Smooth muscle cell (in vitro differentiated cells): ENCODE measurements around the gene ARHGEF38. TPM values are rescaled to one million over a fixed set of nuclear protein-coding genes. Genes with fewer than 3 reads are reported as not detected.

Experiments
- DNase-seq: peaks from one replicate; lab custom pipeline; 2025; ENCODE audit not compliant: unreplicated experiment; lab: John Stamatoyannopoulos, UW
- H2AFZ ChIP-seq: fragments of 200-600 bp; sonication (generic); 2 replicates; pipeline ENCODE4 v1.6.0; 2016; ENCODE audit warnings: antibody characterized with exemption, low read depth, mild to moderate bottlenecking
- H3F3A ChIP-seq: fragments of 200-600 bp; sonication (generic); 2 replicates; pipeline ENCODE4 v1.6.0; 2017; ENCODE audit warnings: antibody characterized with exemption, low read depth
- H3K27ac ChIP-seq: fragments of 200-600 bp; sonication (generic); 2 replicates; pipeline ENCODE4 v1.5.1; 2016; ENCODE audit warnings: low read depth, mild to moderate bottlenecking
- H3K27me3 ChIP-seq: fragments of 200-600 bp; sonication (generic); 2 replicates; pipeline ENCODE4 v1.6.1; 2016; ENCODE audit warnings: low read depth, mild to moderate bottlenecking
- H3K36me3 ChIP-seq: fragments of 200-600 bp; sonication (generic); 2 replicates; pipeline ENCODE4 v1.5.1; 2016; ENCODE audit warnings: low read depth
- H3K4me1 ChIP-seq: fragments of 200-600 bp; sonication (generic); 2 replicates; pipeline ENCODE4 v1.5.1; 2016; ENCODE audit warnings: low read depth
- H3K4me2 ChIP-seq: fragments of 200-600 bp; sonication (generic); 2 replicates; pipeline ENCODE4 v1.6.0; 2016; ENCODE audit warnings: mild to moderate bottlenecking
- H3K4me3 ChIP-seq: fragments of 200-600 bp; sonication (generic); 2 replicates; pipeline ENCODE4 v1.5.1; 2016; ENCODE audit warnings: mild to moderate bottlenecking
- H3K79me2 ChIP-seq: fragments of 200-600 bp; sonication (generic); 2 replicates; pipeline ENCODE4 v1.6.0; 2016; ENCODE audit warnings: low read depth, mild to moderate bottlenecking
- H3K9ac ChIP-seq: fragments of 200-600 bp; sonication (generic); 2 replicates; pipeline ENCODE4 v1.6.0; 2016; ENCODE audit warnings: low read depth
- H3K9me3 ChIP-seq: fragments of 200-600 bp; sonication (generic); replicated peaks from 2 replicates; pipeline ENCODE4 v1.5.1; 2016; ENCODE audit warnings: low read depth
- H4K20me1 ChIP-seq: fragments of 200-600 bp; sonication (generic); 2 replicates; pipeline ENCODE4 v1.6.0; 2016; ENCODE audit warnings: low read depth
- CTCF ChIP-seq: fragments of 200-600 bp; sonication (generic); IDR thresholded peaks from 2 replicates; pipeline ENCODE4 v1.5.1; 2017; ENCODE audit warnings: borderline replicate concordance, mild to moderate bottlenecking, antibody characterized with exemption; ENCODE audit not compliant: insufficient read depth, poor library complexity, severe bottlenecking
- WGBS: methylation state at CpG from one replicate; pipeline ENCODE4 v1.1.7; 2016; ENCODE audit warnings: low lambda C conversion rate; 5-methylcytosine and 5-hydroxymethylcytosine counted together
- polyA plus RNA-seq: library from polyadenylated mRNA; unstranded; fragments of >200 nt; fragmentation: Nextera tagmentation; extraction: Ambion mirVana; gene quantifications from 2 replicates; pipeline ENCODE4 v1.2.1, GENCODE V29; 2016
- total RNA-seq: library from RNA; depleted of rRNA; stranded (reverse); fragments of >200 nt; gene quantifications from 2 replicates; pipeline ENCODE4 v1.2.3, GENCODE V29; 2014

The ARHGEF38 gene
- total and polyA plus RNA-seq, 2 experiments from 2014 or later: 0.24 TPM; not detected in 1

- no peaks in the 10 kb centered on the region for H4K20me1 ChIP-seq
- no peak for TF ChIP-seq CTCF
- H3K27me3 ChIP-seq: peaks cover 10% of the 10 kb centered on the region
- no peaks in the 10 kb centered on the region for H3K79me2 ChIP-seq
- H3K4me1 ChIP-seq: no peaks in the 10 kb centered on the region
- no peak overlapping the region for H3K4me3 ChIP-seq
- H3K9me3 ChIP-seq: no peaks in the 10 kb centered on the region
- DNase-seq: no peak
- H2AFZ ChIP-seq: no peak overlapping the region
- H3F3A ChIP-seq: no peaks in the 10 kb centered on the region
- no peak overlapping the region for H3K27ac ChIP-seq
- H3K4me2 ChIP-seq: no peak overlapping the region
- H3K36me3 ChIP-seq: no peaks in the 10 kb centered on the region
- 77% methylated on average over 3 of the region's 3 CpGs for WGBS
- H3K9ac ChIP-seq: no peak overlapping the region
Observed at GRCh38 chr4:105572296-105572695, 19.9 kb downstream of the ARHGEF38 start.

- no peak for TF ChIP-seq CTCF
- Histone ChIP-seq H3K4me2 (no peak overlapping the region), H3K27me3 (peaks cover 24% of the 10 kb centered on the region), H3K4me1 (no peaks in the 10 kb centered on the region), H2AFZ (no peak overlapping the region), H3F3A (no peaks in the 10 kb centered on the region), H3K9ac (no peak overlapping the region), H3K79me2 (no peaks in the 10 kb centered on the region), H3K36me3 (no peaks in the 10 kb centered on the region), H3K4me3 (no peak overlapping the region), H3K9me3 (no peaks in the 10 kb centered on the region), H3K27ac (no peak overlapping the region), H4K20me1 (no peaks in the 10 kb centered on the region)
- no peak for DNase-seq
- WGBS: 58% methylated on average over 4 of the region's 4 CpGs
Observed at GRCh38 chr4:105586638-105587328, 34.4 kb downstream of the ARHGEF38 start.

GRCh38 chr4:105587841-105588240, 35.4 kb downstream of the ARHGEF38 start:
- WGBS: 85% methylated on average over 2 of the region's 2 CpGs
- peaks cover 24% of the 10 kb centered on the region for H3K27me3 ChIP-seq
- no peak for TF ChIP-seq CTCF
- no peak for DNase-seq
- no peak overlapping the region for H3K27ac ChIP-seq
- H4K20me1 ChIP-seq: no peaks in the 10 kb centered on the region
- no peak overlapping the region for H2AFZ ChIP-seq
- no peak overlapping the region for H3K4me3 ChIP-seq
- no peaks in the 10 kb centered on the region for H3K79me2 ChIP-seq
- H3K9ac ChIP-seq: no peak overlapping the region
- no peaks in the 10 kb centered on the region for H3K9me3 ChIP-seq
- H3K4me2 ChIP-seq: no peak overlapping the region
- H3K4me1 ChIP-seq: no peaks in the 10 kb centered on the region
- no peaks in the 10 kb centered on the region for H3K36me3 ChIP-seq
- no peaks in the 10 kb centered on the region for H3F3A ChIP-seq

- no peaks in the 10 kb centered on the region for H3K79me2 ChIP-seq
- H3K27me3 ChIP-seq: peaks cover 26% of the 10 kb centered on the region
- H3K9ac ChIP-seq: no peak overlapping the region
- no peaks in the 10 kb centered on the region for H3F3A ChIP-seq
- WGBS: 72% methylated on average over 3 of the region's 3 CpGs
- no peak overlapping the region for H3K27ac ChIP-seq
- no peak overlapping the region for H3K4me3 ChIP-seq
- H3K36me3 ChIP-seq: no peaks in the 10 kb centered on the region
- no peaks in the 10 kb centered on the region for H4K20me1 ChIP-seq
- H3K4me2 ChIP-seq: no peak overlapping the region
- H2AFZ ChIP-seq: no peak overlapping the region
- H3K4me1 ChIP-seq: no peaks in the 10 kb centered on the region
- no peak for TF ChIP-seq CTCF
- no peaks in the 10 kb centered on the region for H3K9me3 ChIP-seq
- DNase-seq: no peak
Observed at GRCh38 chr4:105588252-105588651, 35.8 kb downstream of the ARHGEF38 start.
